ENCODE data around the gene ATRNL1. TPM values are rescaled to one million over a fixed set of nuclear protein-coding genes. Genes with fewer than 3 reads are reported as not detected.

ATRNL1 gene
- polyA plus RNA-seq, 1 experiment = 0.20 TPM

- no peak for DNase-seq (ENCODE audit: low read depth, low spot score)
- Histone ChIP-seq H3K27me3 (ENCODE audit: control insufficient read depth, insufficient read depth, low read length) (no peaks in the 10 kb centered on the region), H3K4me3 (ENCODE audit: low read depth, low read length) (no peak overlapping the region), H3K27ac (ENCODE audit: low read depth, low read length) (no peak overlapping the region), H3K9me3 (ENCODE audit: control insufficient read depth, insufficient read depth, low read length) (no peaks in the 10 kb centered on the region)
- CTCF ChIA-PET = interaction anchor here (1.4 kb wide), 1 partner anchor 53 kb away, joined by 3 read pairs; no protein-coding TSS in a partner anchor
- TF ChIP-seq, protein P1, sequence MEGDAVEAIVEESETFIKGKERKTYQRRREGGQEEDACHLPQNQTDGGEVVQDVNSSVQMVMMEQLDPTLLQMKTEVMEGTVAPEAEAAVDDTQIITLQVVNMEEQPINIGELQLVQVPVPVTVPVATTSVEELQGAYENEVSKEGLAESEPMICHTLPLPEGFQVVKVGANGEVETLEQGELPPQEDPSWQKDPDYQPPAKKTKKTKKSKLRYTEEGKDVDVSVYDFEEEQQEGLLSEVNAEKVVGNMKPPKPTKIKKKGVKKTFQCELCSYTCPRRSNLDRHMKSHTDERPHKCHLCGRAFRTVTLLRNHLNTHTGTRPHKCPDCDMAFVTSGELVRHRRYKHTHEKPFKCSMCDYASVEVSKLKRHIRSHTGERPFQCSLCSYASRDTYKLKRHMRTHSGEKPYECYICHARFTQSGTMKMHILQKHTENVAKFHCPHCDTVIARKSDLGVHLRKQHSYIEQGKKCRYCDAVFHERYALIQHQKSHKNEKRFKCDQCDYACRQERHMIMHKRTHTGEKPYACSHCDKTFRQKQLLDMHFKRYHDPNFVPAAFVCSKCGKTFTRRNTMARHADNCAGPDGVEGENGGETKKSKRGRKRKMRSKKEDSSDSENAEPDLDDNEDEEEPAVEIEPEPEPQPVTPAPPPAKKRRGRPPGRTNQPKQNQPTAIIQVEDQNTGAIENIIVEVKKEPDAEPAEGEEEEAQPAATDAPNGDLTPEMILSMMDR (IDR thresholded peaks at IDR 0.05; ENCODE audit: low read depth, low read length) = no peak
- POLR2A ChIA-PET = no interaction called here
Measured at GRCh38 chr10:115760131-115760530, 667.0 kb downstream of the ATRNL1 start.

GRCh38 chr10:115761166-115761565 is 668.0 kb downstream of the ATRNL1 start:
- H3K4me3 ChIP-seq (ENCODE audit: low read depth, low read length) = no peak overlapping the region
- TF ChIP-seq, protein P1 (IDR thresholded peaks at IDR 0.05; ENCODE audit: low read depth, low read length) = no peak
- H3K27me3 ChIP-seq (ENCODE audit: control insufficient read depth, insufficient read depth, low read length) = no peaks in the 10 kb centered on the region
- no peak overlapping the region for H3K27ac ChIP-seq (ENCODE audit: low read depth, low read length)
- no peaks in the 10 kb centered on the region for H3K9me3 ChIP-seq (ENCODE audit: control insufficient read depth, insufficient read depth, low read length)
- ChIA-PET CTCF (interaction anchor here (1.2 to 1.4 kb wide), 2 partner anchors 54 to 527 kb away, joined by 3 read pairs; no protein-coding TSS in a partner anchor), POLR2A (no interaction called here)
- no peak for DNase-seq (ENCODE audit: low read depth, low spot score)

DNA sequence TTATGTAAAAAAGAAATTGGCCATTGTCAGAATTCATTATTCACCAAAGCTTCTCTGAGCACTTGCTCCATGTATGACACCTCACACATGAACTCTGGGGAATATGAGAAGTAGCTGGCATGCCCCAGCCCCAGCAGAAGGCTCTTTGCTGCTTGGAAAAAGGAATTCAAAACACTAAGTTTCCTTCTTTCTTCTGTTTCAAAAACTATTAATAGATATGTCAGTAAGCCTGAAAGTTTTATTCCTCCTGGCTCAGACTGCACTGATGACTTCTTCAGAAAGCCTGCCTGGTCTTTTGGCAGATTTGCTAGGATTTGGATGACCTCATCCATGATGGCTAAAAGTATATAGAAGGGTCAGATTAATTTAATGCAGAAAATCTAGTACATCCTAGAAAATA is 668.9 kb downstream of the ATRNL1 start:
- TF ChIP-seq, protein P1 (IDR thresholded peaks at IDR 0.05; ENCODE audit: low read depth, low read length) = no peak
- Histone ChIP-seq H3K27ac (ENCODE audit: low read depth, low read length) (no peak overlapping the region), H3K27me3 (ENCODE audit: control insufficient read depth, insufficient read depth, low read length) (no peaks in the 10 kb centered on the region), H3K4me3 (ENCODE audit: low read depth, low read length) (no peak overlapping the region), H3K9me3 (ENCODE audit: control insufficient read depth, insufficient read depth, low read length) (no peaks in the 10 kb centered on the region)
- DNase-seq (ENCODE audit: low read depth, low spot score) = no peak
- ChIA-PET POLR2A (no interaction called here), CTCF (interaction anchor here (1.2 kb wide), 1 partner anchor 526 kb away, joined by 3 read pairs; no protein-coding TSS in a partner anchor)

DNA sequence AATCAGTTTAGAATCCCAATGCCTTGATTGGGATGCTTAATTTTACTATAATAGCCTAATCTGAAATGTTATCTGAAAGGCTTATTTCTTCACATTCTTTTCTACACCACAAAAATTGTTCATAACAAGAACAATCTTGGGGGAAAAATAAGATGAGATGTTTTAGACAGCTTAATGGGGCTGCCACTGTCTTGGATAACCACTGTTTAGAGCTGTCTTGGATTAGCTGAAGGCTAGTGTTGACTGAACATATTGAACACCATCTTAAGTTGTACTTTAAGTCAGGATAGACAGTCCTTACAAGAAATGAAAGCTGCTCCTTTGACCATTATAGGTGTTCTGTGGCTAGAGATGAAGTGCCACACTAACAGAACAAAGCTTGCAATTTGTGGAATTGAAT is 678.6 kb downstream of the ATRNL1 start:
- Histone ChIP-seq H3K27me3 (ENCODE audit: control insufficient read depth, insufficient read depth, low read length) (no peaks in the 10 kb centered on the region), H3K9me3 (ENCODE audit: control insufficient read depth, insufficient read depth, low read length) (no peaks in the 10 kb centered on the region), H3K27ac (ENCODE audit: low read depth, low read length) (no peak overlapping the region), H3K4me3 (ENCODE audit: low read depth, low read length) (no peak overlapping the region)
- DNase-seq (ENCODE audit: low read depth, low spot score) = no peak
- POLR2A ChIA-PET = no interaction called here
- TF ChIP-seq, protein P1 (IDR thresholded peaks at IDR 0.05; ENCODE audit: low read depth, low read length) = no peak
- CTCF ChIA-PET = interaction anchor here (0.8 kb wide), 1 partner anchor 28 kb away, joined by 6 read pairs; no protein-coding TSS in a partner anchor

GRCh38 chr10:115772606-115773005 is 679.4 kb downstream of the ATRNL1 start:
- no peak overlapping the region for H3K27ac ChIP-seq (ENCODE audit: low read depth, low read length)
- no peaks in the 10 kb centered on the region for H3K27me3 ChIP-seq (ENCODE audit: control insufficient read depth, insufficient read depth, low read length)
- TF ChIP-seq, protein P1 (IDR thresholded peaks at IDR 0.05; ENCODE audit: low read depth, low read length) = no peak
- H3K4me3 ChIP-seq (ENCODE audit: low read depth, low read length) = no peak overlapping the region
- peak; percentile 27 for DNase-seq (ENCODE audit: low read depth, low spot score)
- CTCF ChIA-PET = interaction anchor here (0.8 kb wide), 1 partner anchor 27 kb away, joined by 6 read pairs; no protein-coding TSS in a partner anchor
- H3K9me3 ChIP-seq (ENCODE audit: control insufficient read depth, insufficient read depth, low read length) = no peaks in the 10 kb centered on the region
- POLR2A ChIA-PET = interaction anchor here (0.7 kb wide), 1 partner anchor 174 kb away, joined by 5 read pairs; no protein-coding TSS in a partner anchor

All from AG04450 (cell line).